SU-DHL-6 (cell line): Measurements from ENCODE around the gene SOCS2.

Source experiments
- H2AFZ ChIP-seq: fragments of 200-600 bp; sonication (generic); 2 replicates; pipeline ENCODE4 v1.6.1; 2014; ENCODE audit warnings: low read depth, mild to moderate bottlenecking, moderate library complexity, mixed read lengths, antibody characterized with exemption, low read length; ENCODE audit not compliant: severe bottlenecking
- H3F3A ChIP-seq: fragments of 200-600 bp; shearing (Covaris generic); 2 replicates; pipeline ENCODE4 v1.6.0; 2016; ENCODE audit warnings: antibody characterized with exemption, mild to moderate bottlenecking; ENCODE audit not compliant: insufficient read depth
- H3K27ac ChIP-seq: fragments of 200-600 bp; sonication (generic); 2 replicates; pipeline ENCODE4 v1.5.1; 2016; ENCODE audit warnings: low read depth, mild to moderate bottlenecking, low read length, moderate library complexity, mixed read lengths
- H3K27me3 ChIP-seq: fragments of 200-600 bp; sonication (generic), shearing (Covaris generic); 2 replicates; pipeline ENCODE4 v1.6.0; 2014; ENCODE audit warnings: mild to moderate bottlenecking, low read length
- H3K36me3 ChIP-seq: fragments of 200-600 bp; sonication (generic); 2 replicates; pipeline ENCODE4 v1.6.1; 2014; ENCODE audit warnings: mild to moderate bottlenecking, low read length, mixed read lengths
- H3K4me2 ChIP-seq: fragments of 300-600, 200-600 bp; shearing (Covaris generic), sonication (generic); 2 replicates; pipeline ENCODE4 v1.6.0; 2014; ENCODE audit warnings: low read length, low read depth, mild to moderate bottlenecking; ENCODE audit not compliant: poor library complexity, severe bottlenecking
- H3K4me3 ChIP-seq: fragments of 200-600 bp; sonication (generic); 2 replicates; pipeline ENCODE4 v1.5.1; 2014; ENCODE audit warnings: antibody characterized with exemption, low read length, mild to moderate bottlenecking, mixed read lengths; ENCODE audit not compliant: insufficient read depth, poor library complexity, severe bottlenecking
- H3K79me2 ChIP-seq: fragments of 200-600 bp; sonication (generic); 2 replicates; pipeline ENCODE4 v1.6.1; 2014; ENCODE audit warnings: mild to moderate bottlenecking, low read length, moderate library complexity; ENCODE audit not compliant: insufficient read depth
- H3K9ac ChIP-seq: fragments of 200-600 bp; sonication (generic); 2 replicates; pipeline ENCODE4 v1.7.0; 2014; ENCODE audit warnings: mild to moderate bottlenecking, low read length
- H3K9me2 ChIP-seq: fragments of 200-600 bp; sonication (generic); replicated peaks from 2 replicates; pipeline ENCODE4 v1.6.1; 2014; ENCODE audit warnings: low read length; ENCODE audit not compliant: insufficient read depth
- H3K9me3 ChIP-seq: fragments of 200-600 bp; sonication (generic); 2 replicates; pipeline ENCODE4 v1.6.1; 2014; ENCODE audit warnings: low read length, mixed read lengths; ENCODE audit not compliant: insufficient read depth
- H4K20me1 ChIP-seq: fragments of 200-600 bp; sonication (generic); 2 replicates; pipeline ENCODE4 v1.6.1; 2014; ENCODE audit warnings: low read depth, mild to moderate bottlenecking, antibody characterized with exemption, low read length, moderate library complexity, mixed read lengths
- CTCF ChIP-seq: fragments of 200-600 bp; sonication (generic); IDR thresholded peaks from one replicate; pipeline ENCODE4 v1.5.1; 2017; ENCODE audit warnings: antibody characterized with exemption, mild to moderate bottlenecking, low read length, moderate library complexity; ENCODE audit not compliant: insufficient read depth, poor library complexity, severe bottlenecking
- EZH2phosphoT487 ChIP-seq: fragments of 200-600 bp; sonication (generic), shearing (Covaris generic); conservative IDR thresholded peaks from 2 replicates; pipeline ENCODE4 v1.6.1; 2018; ENCODE audit warnings: mild to moderate bottlenecking, antibody characterized with exemption, low read length, moderate library complexity, mixed read lengths

Gene SOCS2

GRCh38 chr12:93573552-93574223 is 1.2 kb downstream of the SOCS2 start:
- Histone ChIP-seq H3K79me2 (no peaks in the 10 kb centered on the region), H3K27me3 (no peaks in the 10 kb centered on the region), H2AFZ (no peak overlapping the region), H3K4me3 (no peak overlapping the region), H3K9me3 (no peaks in the 10 kb centered on the region), H3K9me2 (no peaks in the 10 kb centered on the region), H3K4me2 (no peak overlapping the region), H3F3A (no peaks in the 10 kb centered on the region), H3K9ac (no peak overlapping the region), H3K27ac (no peak overlapping the region), H3K36me3 (no peaks in the 10 kb centered on the region), H4K20me1 (no peaks in the 10 kb centered on the region)
- no peak for TF ChIP-seq CTCF
- TF ChIP-seq EZH2phosphoT487: no peak

GRCh38 chr12:93577222-93577621 is 4.7 kb downstream of the SOCS2 start:
- no peaks in the 10 kb centered on the region for H3K79me2 ChIP-seq
- H3K36me3 ChIP-seq: no peaks in the 10 kb centered on the region

GRCh38 chr12:93578221-93578620 is 5.7 kb downstream of the SOCS2 start:
- TF ChIP-seq CTCF: no peak
- TF ChIP-seq EZH2phosphoT487: no peak
- no peaks in the 10 kb centered on the region for H3K36me3 ChIP-seq
- no peak overlapping the region for H3K4me3 ChIP-seq
- no peaks in the 10 kb centered on the region for H4K20me1 ChIP-seq
- no peaks in the 10 kb centered on the region for H3K9me2 ChIP-seq
- no peaks in the 10 kb centered on the region for H3K9me3 ChIP-seq
- no peak overlapping the region for H3K9ac ChIP-seq
- no peaks in the 10 kb centered on the region for H3F3A ChIP-seq
- H2AFZ ChIP-seq: no peak overlapping the region
- no peak overlapping the region for H3K4me2 ChIP-seq
- no peak overlapping the region for H3K27ac ChIP-seq
- no peaks in the 10 kb centered on the region for H3K27me3 ChIP-seq
- no peaks in the 10 kb centered on the region for H3K79me2 ChIP-seq

More at GRCh38 chr12:93577222-93577621, 4.7 kb downstream of the SOCS2 start:
- no peak for TF ChIP-seq EZH2phosphoT487
- no peak for TF ChIP-seq CTCF
- Histone ChIP-seq H3K4me2 (no peak overlapping the region), H2AFZ (no peak overlapping the region), H3K4me3 (no peak overlapping the region), H3K27ac (no peak overlapping the region), H3F3A (no peaks in the 10 kb centered on the region), H4K20me1 (no peaks in the 10 kb centered on the region), H3K9me2 (no peaks in the 10 kb centered on the region), H3K9me3 (no peaks in the 10 kb centered on the region), H3K9ac (no peak overlapping the region), H3K27me3 (no peaks in the 10 kb centered on the region)
